ENCODE measurements around the gene CDSN. TPM values are rescaled to one million over a fixed set of nuclear protein-coding genes. Genes with fewer than 3 reads are reported as not detected.

The CDSN gene
- total and polyA plus RNA-seq, 2 donors (not counting 3 experiments of a cell fraction or from before 2014, with no cell fraction given): not detected

DNA sequence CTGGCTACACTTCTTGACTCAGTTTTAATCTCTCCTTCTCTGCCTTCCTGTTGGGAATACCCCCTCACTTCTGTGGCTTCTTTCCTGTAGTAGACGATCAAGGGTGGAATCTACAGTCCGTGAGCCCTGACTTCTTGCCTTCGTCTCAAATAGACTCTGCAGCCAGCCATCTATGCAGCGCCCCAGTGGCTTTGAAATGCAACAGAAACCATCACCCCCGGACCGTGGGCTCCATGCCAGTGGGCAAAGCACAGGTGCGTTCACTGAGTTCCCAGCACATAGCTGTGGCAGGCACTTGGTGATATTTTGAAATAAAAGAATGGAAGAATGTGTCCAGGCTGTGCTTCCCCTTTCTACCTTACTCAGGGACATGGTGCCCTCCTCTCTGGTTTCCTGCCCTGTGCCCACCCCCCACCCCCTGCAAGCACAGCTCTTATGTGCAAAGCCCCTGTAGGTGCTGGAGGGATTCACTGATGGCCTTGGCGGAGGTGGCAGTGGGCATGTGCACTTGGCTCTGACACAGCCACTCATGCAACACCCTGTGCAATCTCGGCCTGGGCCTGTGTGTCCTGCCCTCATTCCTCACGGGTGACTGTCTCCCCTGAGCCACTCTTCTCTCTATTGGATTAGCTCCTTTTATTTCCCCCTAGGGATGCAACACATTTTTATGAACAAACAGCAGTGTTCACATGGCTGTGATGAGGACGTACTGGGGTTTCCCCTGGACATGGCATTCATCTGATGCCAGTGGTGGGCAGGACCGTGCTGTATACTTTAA, 5.5 kb upstream of the CDSN start:
- no TSS peak for BruUV-seq (replicated peaks)
- no peak for FAIRE-seq

More for the DNA sequence above, 5.5 kb upstream of the CDSN start:
- Histone ChIP-seq H4K20me1 (replicated peaks; ENCODE audit: control insufficient read depth, extremely low read depth, insufficient read depth, low read length) (no peaks in the 10 kb centered on the region), H3K4me3 (replicated peaks in 1 of 3; ENCODE audit: insufficient read depth in 1 of 3, low read depth in 1 of 3, low read length in 3 of 3) (no peak overlapping the region), H3K36me3 (ENCODE audit: control insufficient read depth in 2 of 2, extremely low read depth in 1 of 2, insufficient read depth in 2 of 2, low read length in 2 of 2) (no peaks in the 10 kb centered on the region), H3K27me3 (ENCODE audit: control insufficient read depth in 2 of 2, insufficient read depth in 2 of 2, low read length in 2 of 2) (peaks cover 3 to 6% of the 10 kb centered on the region in 2 experiments), H3K9me1 (replicated peaks; ENCODE audit: control insufficient read depth, extremely low read depth, insufficient read depth, low read length) (no peaks in the 10 kb centered on the region), H3K9me3 (replicated peaks; ENCODE audit: control insufficient read depth, insufficient read depth, low read length) (no peaks in the 10 kb centered on the region), H3K27ac (ENCODE audit: insufficient read depth, low read depth, low read length) (no peak overlapping the region), H3K4me1 (ENCODE audit: control insufficient read depth, extremely low read depth, insufficient read depth, low read length) (peaks cover 36% of the 10 kb centered on the region), H3K79me2 (ENCODE audit: control insufficient read depth, insufficient read depth, low read length) (no peaks in the 10 kb centered on the region), H2AFZ (ENCODE audit: low read depth, low read length) (no peak overlapping the region), H3K4me2 (ENCODE audit: insufficient read depth, low read length) (no peak overlapping the region), H3K9ac (replicated peaks; ENCODE audit: extremely low read depth, insufficient read depth, low read length) (no peak overlapping the region)
- ChIA-PET CTCF (interaction anchor here (0.9 to 10.6 kb wide), 9 partner anchors 10 to 241 kb away, joined by 3 to 71 read pairs (median 7); partner anchors contain the start of genes PSORS1C1 and VARS2), POLR2A (interaction anchor here (0.6 kb wide), 1 partner anchor 38 kb away, joined by 3 read pairs; no protein-coding TSS in a partner anchor)
- intact Hi-C loops (cut with micrococcal nuclease): loop anchor here (5.0 kb wide), 1 partner anchor 298 kb away; no protein-coding TSS in a partner anchor
- dilution Hi-C loops (cut with MboI; ENCODE audit: extremely low pct_ligation_motif_present, low sequenced_read_pairs): no loop called here
- TF ChIP-seq MYC (IDR thresholded peaks at IDR 0.05; ENCODE audit: low read depth, low read length) (no peak), EZH2 (IDR thresholded peaks at IDR 0.05; ENCODE audit: borderline replicate concordance, low read depth, low read length, severe bottlenecking) (no peak), GATA2 (IDR thresholded peaks at IDR 0.05; ENCODE audit: insufficient read depth, insufficient read length, low read depth, low read length) (no peak), POLR2AphosphoS5 (IDR thresholded peaks at IDR 0.05; ENCODE audit: insufficient read depth, low read depth, low read length) (no peak), FOS (IDR thresholded peaks at IDR 0.05; ENCODE audit: borderline replicate concordance, insufficient read depth, low read length) (no peak), JUN (IDR thresholded peaks at IDR 0.05; ENCODE audit: borderline replicate concordance, insufficient read depth, insufficient read length, low read depth) (no peak)
- TF ChIP-seq, protein P1, sequence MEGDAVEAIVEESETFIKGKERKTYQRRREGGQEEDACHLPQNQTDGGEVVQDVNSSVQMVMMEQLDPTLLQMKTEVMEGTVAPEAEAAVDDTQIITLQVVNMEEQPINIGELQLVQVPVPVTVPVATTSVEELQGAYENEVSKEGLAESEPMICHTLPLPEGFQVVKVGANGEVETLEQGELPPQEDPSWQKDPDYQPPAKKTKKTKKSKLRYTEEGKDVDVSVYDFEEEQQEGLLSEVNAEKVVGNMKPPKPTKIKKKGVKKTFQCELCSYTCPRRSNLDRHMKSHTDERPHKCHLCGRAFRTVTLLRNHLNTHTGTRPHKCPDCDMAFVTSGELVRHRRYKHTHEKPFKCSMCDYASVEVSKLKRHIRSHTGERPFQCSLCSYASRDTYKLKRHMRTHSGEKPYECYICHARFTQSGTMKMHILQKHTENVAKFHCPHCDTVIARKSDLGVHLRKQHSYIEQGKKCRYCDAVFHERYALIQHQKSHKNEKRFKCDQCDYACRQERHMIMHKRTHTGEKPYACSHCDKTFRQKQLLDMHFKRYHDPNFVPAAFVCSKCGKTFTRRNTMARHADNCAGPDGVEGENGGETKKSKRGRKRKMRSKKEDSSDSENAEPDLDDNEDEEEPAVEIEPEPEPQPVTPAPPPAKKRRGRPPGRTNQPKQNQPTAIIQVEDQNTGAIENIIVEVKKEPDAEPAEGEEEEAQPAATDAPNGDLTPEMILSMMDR (IDR thresholded peaks at IDR 0.05; ENCODE audit: extremely low read depth in 1 of 2, insufficient read depth in 1 of 2, low read depth in 1 of 2, low read length in 2 of 2): no peak
- TF ChIP-seq, protein P2, sequence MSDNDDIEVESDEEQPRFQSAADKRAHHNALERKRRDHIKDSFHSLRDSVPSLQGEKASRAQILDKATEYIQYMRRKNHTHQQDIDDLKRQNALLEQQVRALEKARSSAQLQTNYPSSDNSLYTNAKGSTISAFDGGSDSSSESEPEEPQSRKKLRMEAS (IDR thresholded peaks at IDR 0.05; ENCODE audit: insufficient read depth, insufficient read length): no peak
- no peak for DNase-seq (ENCODE audit: low read depth, low spot score)
